Osteocyte (in vitro differentiated cells): ENCODE data around the gene N4BP2L2. TPM values are rescaled to one million over a fixed set of nuclear protein-coding genes. Genes with fewer than 3 reads are reported as not detected.

Source experiments
- DNase-seq: peaks from one replicate; pipeline ENCODE4 v3.0.0; 2021; ENCODE audit warnings: mixed read lengths; ENCODE audit not compliant: unreplicated experiment; ENCODE audit errors: extremely low spot score
- H3K27ac Mint-ChIP-seq: one replicate; pipeline ENCODE4 v1.8.0; 2021; ENCODE audit warnings: mild to moderate bottlenecking, mixed read lengths; ENCODE audit not compliant: unreplicated experiment
- H3K27me3 Mint-ChIP-seq: one replicate; pipeline ENCODE4 v1.8.0; 2021; ENCODE audit warnings: mixed read lengths; ENCODE audit not compliant: unreplicated experiment
- H3K36me3 Mint-ChIP-seq: one replicate; pipeline ENCODE4 v1.8.0; 2021; ENCODE audit warnings: mixed read lengths; ENCODE audit not compliant: unreplicated experiment
- H3K4me1 Mint-ChIP-seq: one replicate; pipeline ENCODE4 v1.8.0; 2021; ENCODE audit warnings: mixed read lengths; ENCODE audit not compliant: unreplicated experiment
- H3K4me3 Mint-ChIP-seq: one replicate; pipeline ENCODE4 v1.8.0; 2021; ENCODE audit warnings: mild to moderate bottlenecking, moderate library complexity, mixed read lengths; ENCODE audit not compliant: unreplicated experiment
- H3K9me3 Mint-ChIP-seq: one replicate; pipeline ENCODE4 v1.8.0; 2021; ENCODE audit warnings: mixed read lengths; ENCODE audit not compliant: unreplicated experiment
- CTCF ChIP-seq: fragments of 200-600 bp; sonication (generic); IDR thresholded peaks from 2 replicates; pipeline ENCODE4 v1.5.0; 2021; ENCODE audit warnings: antibody characterized with exemption, mild to moderate bottlenecking, moderate library complexity
- total RNA-seq: library from RNA; stranded (reverse); gene quantifications from 2 replicates; pipeline ENCODE4 v1.2.1, GENCODE V29; 2021

N4BP2L2 gene
- total RNA-seq, 1 donor from 2014 or later, result 138 TPM

GRCh38 chr13:32511482-32511881, 27.1 kb downstream of the N4BP2L2 start:
- Mint-ChIP-seq H3K27me3 (no peaks in the 10 kb centered on the region), H3K4me3 (no peak overlapping the region), H3K4me1 (no peaks in the 10 kb centered on the region), H3K27ac (no peak overlapping the region), H3K36me3 (peaks cover 44% of the 10 kb centered on the region), H3K9me3 (no peaks in the 10 kb centered on the region)
- DNase-seq, result no peak
- no peak for TF ChIP-seq CTCF

GRCh38 chr13:32504876-32505275, 33.7 kb downstream of the N4BP2L2 start:
- TF ChIP-seq CTCF, result no peak
- no peaks in the 10 kb centered on the region for H3K27me3 Mint-ChIP-seq
- H3K4me3 Mint-ChIP-seq, result no peak overlapping the region
- no peaks in the 10 kb centered on the region for H3K4me1 Mint-ChIP-seq
- no peak overlapping the region for H3K27ac Mint-ChIP-seq
- peaks cover 6% of the 10 kb centered on the region for H3K9me3 Mint-ChIP-seq
- H3K36me3 Mint-ChIP-seq, result peaks cover 32% of the 10 kb centered on the region
- DNase-seq, result no peak

- Mint-ChIP-seq H3K4me1 (no peaks in the 10 kb centered on the region), H3K27me3 (no peaks in the 10 kb centered on the region), H3K27ac (no peak overlapping the region), H3K9me3 (peaks cover 6% of the 10 kb centered on the region), H3K4me3 (no peak overlapping the region), H3K36me3 (peaks cover 27% of the 10 kb centered on the region)
- TF ChIP-seq CTCF, result no peak
- DNase-seq, result no peak
Measured at GRCh38 chr13:32504263-32504662, 34.3 kb downstream of the N4BP2L2 start.

GRCh38 chr13:32503727-32504126, 34.9 kb downstream of the N4BP2L2 start:
- no peaks in the 10 kb centered on the region for H3K4me1 Mint-ChIP-seq
- peaks cover 6% of the 10 kb centered on the region for H3K9me3 Mint-ChIP-seq
- no peak overlapping the region for H3K4me3 Mint-ChIP-seq
- no peak overlapping the region for H3K27ac Mint-ChIP-seq
- TF ChIP-seq CTCF, result no peak
- peaks cover 24% of the 10 kb centered on the region for H3K36me3 Mint-ChIP-seq
- H3K27me3 Mint-ChIP-seq, result no peaks in the 10 kb centered on the region
- no peak for DNase-seq

GRCh38 chr13:32501064-32501463, 37.5 kb downstream of the N4BP2L2 start:
- peaks cover 6% of the 10 kb centered on the region for H3K9me3 Mint-ChIP-seq
- DNase-seq, result no peak
- H3K27me3 Mint-ChIP-seq, result no peaks in the 10 kb centered on the region

More at GRCh38 chr13:32501064-32501463, 37.5 kb downstream of the N4BP2L2 start:
- H3K27ac Mint-ChIP-seq, result no peak overlapping the region
- H3K4me1 Mint-ChIP-seq, result no peaks in the 10 kb centered on the region
- peaks cover 20% of the 10 kb centered on the region for H3K36me3 Mint-ChIP-seq
- no peak overlapping the region for H3K4me3 Mint-ChIP-seq
- TF ChIP-seq CTCF, result no peak
